ENCODE results near the gene FRMPD4. TPM values are rescaled to one million over a fixed set of nuclear protein-coding genes. Genes with fewer than 3 reads are reported as not detected.

FRMPD4 gene
- total and polyA plus RNA-seq, 2 donors (not counting 3 experiments of a cell fraction or from before 2014, with no cell fraction given): not detected

DNA sequence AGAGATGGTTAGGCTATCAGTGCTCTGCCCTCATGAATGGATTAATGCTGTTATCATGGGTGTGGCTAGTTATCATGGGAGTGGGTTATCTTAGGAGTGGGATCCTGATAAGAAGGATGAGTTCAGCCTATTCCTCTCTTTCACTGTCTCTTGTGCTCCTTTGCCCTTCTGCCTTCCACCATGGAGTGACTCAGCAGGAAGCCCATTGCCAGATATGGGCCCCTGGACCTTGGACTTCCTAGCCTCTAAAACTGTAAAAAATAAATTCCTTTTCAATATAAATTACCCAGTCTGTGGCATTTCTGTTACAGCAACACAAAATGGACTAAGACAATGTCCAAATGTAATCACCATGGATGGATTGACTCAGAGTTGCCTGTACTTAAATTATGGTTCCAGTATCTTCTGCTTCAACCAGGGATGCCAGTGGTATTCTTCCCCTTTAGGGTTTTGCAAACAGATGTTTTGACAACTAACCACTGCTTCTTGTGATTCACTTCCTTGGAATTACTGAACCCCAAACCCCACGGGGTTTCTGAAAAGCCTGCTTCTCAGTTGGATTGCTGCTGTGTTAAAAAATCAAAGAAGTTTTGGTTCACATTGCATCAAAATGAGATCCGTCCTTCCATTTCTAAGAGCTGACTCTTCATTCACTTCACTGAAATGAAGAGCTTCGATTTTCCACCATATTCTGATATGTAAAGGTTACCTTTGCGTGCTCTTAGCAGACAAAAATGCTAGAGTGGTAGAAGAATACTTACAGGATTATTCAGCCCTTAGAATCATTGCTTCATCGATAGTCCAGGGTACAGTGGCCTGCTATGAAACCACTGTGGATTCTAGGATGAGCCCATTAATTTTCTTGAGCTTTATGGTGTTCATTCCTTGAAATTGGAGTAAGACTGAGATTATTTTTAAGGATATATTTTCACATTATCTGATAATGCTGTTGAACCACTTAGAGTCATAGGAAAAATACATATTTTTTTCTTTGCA is 107.7 kb downstream of the FRMPD4 start:
- Histone ChIP-seq H3K9ac (replicated peaks; ENCODE audit: extremely low read depth, insufficient read depth, low read length) (no peak overlapping the region), H3K79me2 (ENCODE audit: control insufficient read depth, insufficient read depth, low read length) (no peaks in the 10 kb centered on the region), H3K4me1 (ENCODE audit: control insufficient read depth, extremely low read depth, insufficient read depth, low read length) (no peaks in the 10 kb centered on the region), H2AFZ (ENCODE audit: low read depth, low read length) (no peak overlapping the region), H3K4me2 (ENCODE audit: insufficient read depth, low read length) (no peak overlapping the region), H3K27me3 (ENCODE audit: control insufficient read depth in 2 of 2, insufficient read depth in 2 of 2, low read length in 2 of 2) (no peaks in the 10 kb centered on the region), H4K20me1 (replicated peaks; ENCODE audit: control insufficient read depth, extremely low read depth, insufficient read depth, low read length) (no peaks in the 10 kb centered on the region), H3K9me1 (replicated peaks; ENCODE audit: control insufficient read depth, extremely low read depth, insufficient read depth, low read length) (no peaks in the 10 kb centered on the region), H3K27ac (ENCODE audit: insufficient read depth, low read depth, low read length) (no peak overlapping the region), H3K9me3 (replicated peaks; ENCODE audit: control insufficient read depth, insufficient read depth, low read length) (no peaks in the 10 kb centered on the region), H3K4me3 (replicated peaks in 1 of 3; ENCODE audit: insufficient read depth in 1 of 3, low read depth in 1 of 3, low read length in 3 of 3) (no peak overlapping the region), H3K36me3 (ENCODE audit: control insufficient read depth in 2 of 2, extremely low read depth in 1 of 2, insufficient read depth in 2 of 2, low read length in 2 of 2) (no peaks in the 10 kb centered on the region)
- no peak for FAIRE-seq
- POLR2A ChIA-PET: no interaction called here
- no peak for DNase-seq (ENCODE audit: low read depth, low spot score)
- dilution Hi-C loops (cut with MboI; ENCODE audit: extremely low pct_ligation_motif_present, low sequenced_read_pairs): no loop called here
- no TSS peak for BruUV-seq (replicated peaks)
- CTCF ChIA-PET: no interaction called here
- intact Hi-C loops (cut with micrococcal nuclease): no loop called here
- TF ChIP-seq GATA2 (IDR thresholded peaks at IDR 0.05; ENCODE audit: insufficient read depth, insufficient read length, low read depth, low read length) (no peak), EZH2 (IDR thresholded peaks at IDR 0.05; ENCODE audit: borderline replicate concordance, low read depth, low read length, severe bottlenecking) (no peak), JUN (IDR thresholded peaks at IDR 0.05; ENCODE audit: borderline replicate concordance, insufficient read depth, insufficient read length, low read depth) (no peak), MYC (IDR thresholded peaks at IDR 0.05; ENCODE audit: low read depth, low read length) (no peak), FOS (IDR thresholded peaks at IDR 0.05; ENCODE audit: borderline replicate concordance, insufficient read depth, low read length) (no peak), POLR2A (IDR thresholded peaks at IDR 0.05; ENCODE audit: low read depth, low read length) (no peak), POLR2AphosphoS5 (IDR thresholded peaks at IDR 0.05; ENCODE audit: insufficient read depth, low read depth, low read length) (no peak), MAX (IDR thresholded peaks at IDR 0.05; ENCODE audit: insufficient read depth, insufficient read length) (no peak), CTCF (IDR thresholded peaks at IDR 0.05; ENCODE audit: extremely low read depth in 1 of 2, insufficient read depth in 1 of 2, low read depth in 1 of 2, low read length in 2 of 2) (no peak)
